ENCODE data around the gene CCDC149.

The CCDC149 gene

DNA sequence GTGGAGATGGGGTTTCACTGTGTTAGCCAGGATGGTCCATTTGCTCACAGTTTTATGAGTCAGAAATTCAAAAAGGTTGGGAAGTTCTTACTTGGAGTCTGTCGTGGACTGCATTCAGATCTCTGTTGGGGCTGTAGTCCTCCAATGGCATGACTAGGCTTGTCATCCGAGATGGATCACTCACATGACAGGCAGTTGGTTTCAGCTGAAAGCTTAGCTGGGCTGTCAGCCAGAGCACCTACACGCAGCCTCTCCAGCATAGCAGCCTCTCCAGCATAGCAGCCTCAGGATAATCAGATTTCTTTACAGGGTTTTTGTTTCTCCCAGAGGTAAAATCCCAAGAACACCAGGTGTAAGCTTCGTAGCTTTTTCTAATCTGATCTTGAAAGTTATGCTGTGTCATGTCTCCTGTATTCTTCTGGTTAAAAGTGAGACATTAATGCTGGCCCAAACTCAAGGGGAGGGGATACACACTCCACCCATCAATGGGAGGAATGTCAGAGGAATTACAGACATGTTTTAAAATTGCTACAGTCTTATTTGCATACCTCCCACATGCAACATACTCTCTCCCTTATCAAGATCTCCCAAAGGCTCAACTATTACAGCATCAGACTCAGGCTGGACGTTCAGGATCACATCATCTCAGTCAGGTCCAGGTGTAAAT lies 149.1 kb downstream of the CCDC149 start:
- Mint-ChIP-seq H3K27ac (no peak overlapping the region), H3K27me3 (ENCODE audit: low read depth, poor library complexity) (peaks cover 4% of the 10 kb centered on the region), H3K4me3 (no peak overlapping the region), H3K36me3 (ENCODE audit: low read depth) (no peaks in the 10 kb centered on the region), H3K9me3 (peaks cover 10% of the 10 kb centered on the region), H3K4me1 (peaks cover 18% of the 10 kb centered on the region)
- no peak for DNase-seq
- TF ChIP-seq, protein P1, sequence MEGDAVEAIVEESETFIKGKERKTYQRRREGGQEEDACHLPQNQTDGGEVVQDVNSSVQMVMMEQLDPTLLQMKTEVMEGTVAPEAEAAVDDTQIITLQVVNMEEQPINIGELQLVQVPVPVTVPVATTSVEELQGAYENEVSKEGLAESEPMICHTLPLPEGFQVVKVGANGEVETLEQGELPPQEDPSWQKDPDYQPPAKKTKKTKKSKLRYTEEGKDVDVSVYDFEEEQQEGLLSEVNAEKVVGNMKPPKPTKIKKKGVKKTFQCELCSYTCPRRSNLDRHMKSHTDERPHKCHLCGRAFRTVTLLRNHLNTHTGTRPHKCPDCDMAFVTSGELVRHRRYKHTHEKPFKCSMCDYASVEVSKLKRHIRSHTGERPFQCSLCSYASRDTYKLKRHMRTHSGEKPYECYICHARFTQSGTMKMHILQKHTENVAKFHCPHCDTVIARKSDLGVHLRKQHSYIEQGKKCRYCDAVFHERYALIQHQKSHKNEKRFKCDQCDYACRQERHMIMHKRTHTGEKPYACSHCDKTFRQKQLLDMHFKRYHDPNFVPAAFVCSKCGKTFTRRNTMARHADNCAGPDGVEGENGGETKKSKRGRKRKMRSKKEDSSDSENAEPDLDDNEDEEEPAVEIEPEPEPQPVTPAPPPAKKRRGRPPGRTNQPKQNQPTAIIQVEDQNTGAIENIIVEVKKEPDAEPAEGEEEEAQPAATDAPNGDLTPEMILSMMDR (IDR thresholded peaks at IDR 0.05): no peak
